Measurements from ENCODE around the gene GRID2IP.

GRID2IP gene

GRCh38 chr7:6559896-6560295, 8.6 kb upstream of the GRID2IP start:
- no peak for DNase-seq

GRCh38 chr7:6558837-6559236, 7.6 kb upstream of the GRID2IP start:
- DNase-seq, result no peak

- DNase-seq, result no peak
These were observed 4.9 kb upstream of the GRID2IP start for GRCh38 chr7:6556196-6556595.

GRCh38 chr7:6554848-6555247, 3.6 kb upstream of the GRID2IP start:
- DNase-seq, result no peak

- DNase-seq, result no peak
These were observed 2.3 kb upstream of the GRID2IP start for GRCh38 chr7:6553448-6554044.

- DNase-seq, result no peak
These were observed 3.9 kb downstream of the GRID2IP start for GRCh38 chr7:6547400-6547799.

- no peak for DNase-seq
These were observed 4.6 kb downstream of the GRID2IP start for GRCh38 chr7:6546498-6547251.

GRCh38 chr7:6545398-6546126, 5.7 kb downstream of the GRID2IP start:
- no peak for DNase-seq

GRCh38 chr7:6542368-6542767, 8.9 kb downstream of the GRID2IP start:
- no peak for DNase-seq

GRCh38 chr7:6536262-6537260, 14.7 kb downstream of the GRID2IP start:
- DNase-seq, result peak in 1 of 2 experiments; percentile 39

- peak; percentile 67 to 72 for DNase-seq
These were observed 17.3 kb downstream of the GRID2IP start for GRCh38 chr7:6533893-6534495.

GRCh38 chr7:6532516-6532915, 18.7 kb downstream of the GRID2IP start:
- no peak for DNase-seq

GRCh38 chr7:6531492-6532279, 19.6 kb downstream of the GRID2IP start:
- DNase-seq, result no peak

GRCh38 chr7:6530626-6531491, 20.4 kb downstream of the GRID2IP start:
- DNase-seq, result peak; percentile 72 to 77

- DNase-seq, result no peak
These were observed 21.6 kb downstream of the GRID2IP start for GRCh38 chr7:6529643-6530042.

GRCh38 chr7:6528401-6529130, 22.7 kb downstream of the GRID2IP start:
- no peak for DNase-seq

- DNase-seq, result no peak
These were observed 24.3 kb downstream of the GRID2IP start for GRCh38 chr7:6526997-6527378.

- DNase-seq, result no peak
These were observed 30.9 kb downstream of the GRID2IP start for GRCh38 chr7:6520163-6520981.

Measured in activated T-cell treated with anti-CD3 and anti-CD28 coated beads, Interleukin-2, amount 50 U/mL, for 48 hours (primary cell).